Superior temporal gyrus (tissue), 1 donor: ENCODE results near the gene BSPRY.
"Not testable (repeated sequence)": the region's sequence is repeated elsewhere in the genome, so short reads cannot be mapped to it uniquely, and the experiment has no call there.

Experiments
- DNase-seq: peaks from one replicate; pipeline ENCODE4 v3.0.0-alpha.2; 2016; ENCODE audit errors: extremely low spot score

BSPRY gene

GRCh38 chr9:113370806-113371325 is 21.5 kb downstream of the BSPRY start:
- no peak for DNase-seq

GRCh38 chr9:113372059-113372458 is 22.7 kb downstream of the BSPRY start:
- no peak for DNase-seq

- DNase-seq, result no peak
These were observed 23.9 kb downstream of the BSPRY start for GRCh38 chr9:113373256-113373655.

GRCh38 chr9:113373676-113374392 is 24.5 kb downstream of the BSPRY start:
- DNase-seq, result no peak

GRCh38 chr9:113375057-113376023 is 26.0 kb downstream of the BSPRY start:
- no peak for DNase-seq

GRCh38 chr9:113376634-113377567 is 27.6 kb downstream of the BSPRY start, which contains the start of gene HDHD3:
Gene HDHD3, minus strand, starts transcription at chr9:113376986. Its CDS starts 2,632 bp downstream, at chr9:113374354.
- peak; percentile 62 for DNase-seq

- not testable (repeated sequence) for DNase-seq
These were observed 29.9 kb downstream of the BSPRY start for GRCh38 chr9:113379094-113379828.

GRCh38 chr9:113379829-113380210 is 30.5 kb downstream of the BSPRY start:
- DNase-seq, result not testable (repeated sequence)

GRCh38 chr9:113380869-113381378 is 31.6 kb downstream of the BSPRY start:
- DNase-seq, result no peak

GRCh38 chr9:113381441-113381840 is 32.1 kb downstream of the BSPRY start:
- not testable (repeated sequence) for DNase-seq

- DNase-seq, result no peak
These were observed 32.6 kb downstream of the BSPRY start for GRCh38 chr9:113381909-113382411.

- DNase-seq, result no peak
These were observed 37.4 kb downstream of the BSPRY start for GRCh38 chr9:113386571-113387393.

GRCh38 chr9:113387560-113388230 is 38.4 kb downstream of the BSPRY start:
- no peak for DNase-seq

- no peak for DNase-seq
These were observed 39.5 kb downstream of the BSPRY start for GRCh38 chr9:113388833-113389232.

- no peak for DNase-seq
These were observed 40.1 kb downstream of the BSPRY start for GRCh38 chr9:113389451-113389850.

- DNase-seq, result no peak
These were observed 41.0 kb downstream of the BSPRY start for GRCh38 chr9:113390192-113390960.

- DNase-seq, result no peak
These were observed 42.6 kb downstream of the BSPRY start for GRCh38 chr9:113391917-113392316.

- no peak for DNase-seq
These were observed 43.9 kb downstream of the BSPRY start for GRCh38 chr9:113393281-113393680.
